GM21423 (cell line): ENCODE results near the gene STH.

Source experiments
- ATAC-seq: cut with Tn5 transposase; IDR thresholded peaks from one replicate; pipeline ENCODE4 v1.9.1; 2021; ENCODE audit warnings: mild to moderate bottlenecking, moderate library complexity; ENCODE audit not compliant: unreplicated experiment

The STH gene

GRCh38 chr17:45983614-45984310 lies 15.3 kb upstream of the STH start:
- no peak for ATAC-seq

DNA sequence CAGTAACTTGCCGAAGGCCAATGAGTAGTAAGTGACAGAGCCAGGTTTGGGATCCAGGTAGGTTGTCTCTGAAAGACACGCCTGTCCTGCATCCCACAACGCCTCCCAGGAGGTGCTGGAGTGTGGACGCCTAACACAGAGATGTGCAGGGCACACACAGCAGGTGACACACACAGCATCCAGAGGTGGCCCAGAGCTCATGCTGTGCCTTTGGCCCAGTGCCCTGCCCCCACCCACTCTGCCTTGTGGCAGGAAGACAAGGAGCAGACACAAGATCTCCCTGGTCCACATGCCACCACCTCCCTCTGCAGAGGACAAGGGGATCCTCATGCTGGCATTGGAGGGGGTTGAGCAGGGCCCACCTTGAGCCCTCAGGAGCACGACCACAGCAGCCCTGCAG lies 14.7 kb upstream of the STH start:
- ATAC-seq: no peak

DNA sequence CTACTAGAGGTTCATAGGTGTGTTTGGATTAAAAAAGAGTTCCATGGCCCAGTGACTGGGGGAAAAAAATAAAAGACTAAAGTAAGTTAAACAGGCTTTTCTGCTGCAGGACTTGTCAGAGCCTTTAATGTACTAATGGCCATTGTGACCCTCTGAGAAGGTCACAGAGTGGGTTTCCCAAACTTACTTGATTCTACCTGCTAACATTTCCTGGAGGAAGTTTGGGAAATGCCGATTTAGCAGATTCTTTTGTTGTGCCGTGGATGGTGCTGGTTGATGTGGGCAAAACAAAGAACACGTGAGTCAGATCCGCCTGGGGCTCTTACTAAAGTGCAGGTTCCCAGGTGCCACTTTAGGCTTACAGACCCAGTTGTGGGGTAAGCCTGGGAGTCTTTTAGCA lies 13.6 kb upstream of the STH start:
- ATAC-seq: no peak

DNA sequence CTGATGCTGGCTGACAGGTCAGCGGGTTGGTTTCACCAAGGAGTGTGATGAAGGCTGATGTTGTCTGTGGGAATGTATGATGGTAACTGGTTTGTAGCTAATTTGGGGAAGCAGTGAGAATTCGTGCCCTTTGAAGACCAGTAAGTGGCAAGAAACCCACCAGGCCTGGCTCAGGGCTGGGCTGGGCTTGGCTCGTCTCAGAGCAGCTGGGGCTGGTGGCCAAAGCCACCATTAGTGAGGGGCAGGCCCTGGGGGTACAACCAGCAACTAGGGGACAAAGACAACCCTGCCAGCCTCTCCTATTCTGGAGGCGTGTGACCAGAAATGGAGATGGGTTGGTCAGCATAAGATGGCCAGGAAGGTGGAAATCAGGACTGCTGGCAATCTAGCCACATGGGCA lies 13.0 kb upstream of the STH start:
- ATAC-seq: no peak

DNA sequence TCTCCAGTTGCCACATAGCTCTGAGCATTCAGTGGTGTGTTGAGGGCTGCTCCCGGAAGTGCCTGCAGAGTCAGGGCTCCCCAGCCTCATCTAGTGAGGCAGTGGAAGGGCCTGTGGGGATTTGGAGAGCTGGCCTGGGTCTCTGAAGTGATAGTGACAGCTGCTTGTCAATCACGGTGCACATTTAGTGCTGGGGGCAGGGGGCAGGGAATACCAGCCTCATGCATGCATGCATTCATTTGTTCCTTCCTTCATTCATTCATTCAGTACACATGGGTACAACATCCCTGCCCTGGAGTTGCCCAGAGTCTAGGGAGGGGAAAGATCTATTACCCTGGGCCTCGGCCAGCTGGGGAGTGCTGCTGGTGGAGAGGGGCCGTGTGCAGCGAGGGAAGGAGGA lies 11.3 kb upstream of the STH start:
- ATAC-seq: no peak

- ATAC-seq: no peak
Observed at GRCh38 chr17:45989759-45990158, 9.3 kb upstream of the STH start.

DNA sequence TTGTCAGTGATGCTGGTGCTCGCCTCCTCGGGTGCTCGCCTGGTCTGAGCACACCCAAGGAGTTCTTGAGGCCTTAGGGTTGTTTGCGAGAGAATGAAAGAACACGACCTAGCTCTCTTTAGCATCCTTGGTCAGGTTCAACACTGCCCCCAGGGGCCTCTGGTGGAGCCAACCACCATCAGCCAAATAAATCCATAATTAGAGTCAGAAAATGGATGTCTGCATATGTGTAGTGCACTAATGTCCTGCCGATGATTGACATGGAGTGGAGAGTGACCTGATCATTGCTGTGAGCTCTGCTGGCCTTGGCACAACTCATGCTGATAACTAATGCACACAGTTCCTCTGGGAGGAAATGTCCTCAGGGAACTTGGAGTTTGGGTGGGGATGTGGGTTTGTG lies 8.2 kb upstream of the STH start:
- ATAC-seq: no peak

DNA sequence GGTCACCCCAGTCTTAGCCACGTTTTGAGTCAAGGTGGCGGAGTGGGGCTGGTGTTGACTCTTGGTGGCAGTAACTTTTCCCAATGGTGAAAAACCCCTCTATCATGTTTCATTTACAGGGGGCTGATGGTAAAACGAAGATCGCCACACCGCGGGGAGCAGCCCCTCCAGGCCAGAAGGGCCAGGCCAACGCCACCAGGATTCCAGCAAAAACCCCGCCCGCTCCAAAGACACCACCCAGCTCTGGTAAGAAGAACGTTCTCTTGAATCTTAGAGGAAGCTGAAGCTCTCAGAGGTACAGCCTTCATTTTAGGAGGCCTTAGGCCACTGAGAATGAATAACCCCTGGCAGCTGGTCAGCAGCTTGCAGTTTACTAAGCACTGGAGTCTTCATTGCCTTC lies 7.7 kb upstream of the STH start:
- ATAC-seq: no peak

GRCh38 chr17:45992175-45992574 lies 6.9 kb upstream of the STH start:
- no peak for ATAC-seq

- no peak for ATAC-seq
Observed at GRCh38 chr17:45992904-45993303, 6.1 kb upstream of the STH start.

DNA sequence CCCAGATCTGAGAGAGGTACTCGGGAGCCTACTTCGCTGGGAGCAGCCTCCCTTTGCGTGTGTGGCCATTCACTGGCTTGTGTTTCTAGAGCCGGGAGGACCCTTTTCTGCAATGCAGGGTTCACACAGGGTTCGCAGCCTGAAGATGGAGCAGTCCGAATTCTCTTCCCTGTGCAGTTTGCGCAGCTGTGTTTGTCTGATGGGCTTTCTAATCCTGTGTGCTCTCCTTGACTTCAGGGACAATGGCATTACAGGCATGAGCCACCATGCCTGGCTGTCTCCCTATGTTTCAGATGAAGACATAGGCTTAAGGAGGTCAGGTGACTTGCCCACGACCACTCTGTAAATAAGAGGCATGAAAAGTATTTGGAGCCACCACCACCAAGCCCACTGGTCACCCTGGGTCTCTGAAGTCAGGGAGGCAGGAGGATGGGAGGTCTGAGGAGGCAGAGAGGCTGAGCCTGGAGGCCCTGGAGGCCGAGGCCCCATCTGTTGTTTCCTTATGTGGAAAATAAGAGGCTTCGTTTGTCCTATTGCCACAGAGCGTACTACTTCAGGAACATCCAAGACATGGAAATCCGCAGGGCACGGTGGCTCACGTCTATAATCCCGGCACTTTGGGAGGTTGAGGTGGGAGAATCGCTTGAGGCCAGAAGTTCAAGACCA lies 5.0 kb upstream of the STH start:
- ATAC-seq: no peak

DNA sequence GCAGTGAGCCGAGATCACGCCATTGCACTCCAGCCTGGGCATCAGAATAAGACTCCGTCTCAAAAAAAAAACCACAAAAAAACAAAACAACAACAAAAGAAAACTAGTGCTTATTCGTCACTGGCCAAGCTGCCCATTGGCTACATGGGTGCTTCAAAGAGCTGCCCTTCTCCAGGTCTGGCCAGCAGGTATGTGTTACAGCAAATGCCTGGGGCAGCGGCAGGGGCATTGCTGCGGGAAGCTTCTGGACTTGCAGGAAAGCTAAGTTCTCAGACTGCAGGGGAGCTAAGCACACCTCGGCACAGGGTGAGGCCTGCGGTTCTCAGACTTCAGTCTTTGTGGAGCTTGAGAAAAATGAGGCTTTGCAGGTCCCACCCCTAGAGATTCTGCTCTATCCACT lies 4.1 kb upstream of the STH start:
- no peak for ATAC-seq

DNA sequence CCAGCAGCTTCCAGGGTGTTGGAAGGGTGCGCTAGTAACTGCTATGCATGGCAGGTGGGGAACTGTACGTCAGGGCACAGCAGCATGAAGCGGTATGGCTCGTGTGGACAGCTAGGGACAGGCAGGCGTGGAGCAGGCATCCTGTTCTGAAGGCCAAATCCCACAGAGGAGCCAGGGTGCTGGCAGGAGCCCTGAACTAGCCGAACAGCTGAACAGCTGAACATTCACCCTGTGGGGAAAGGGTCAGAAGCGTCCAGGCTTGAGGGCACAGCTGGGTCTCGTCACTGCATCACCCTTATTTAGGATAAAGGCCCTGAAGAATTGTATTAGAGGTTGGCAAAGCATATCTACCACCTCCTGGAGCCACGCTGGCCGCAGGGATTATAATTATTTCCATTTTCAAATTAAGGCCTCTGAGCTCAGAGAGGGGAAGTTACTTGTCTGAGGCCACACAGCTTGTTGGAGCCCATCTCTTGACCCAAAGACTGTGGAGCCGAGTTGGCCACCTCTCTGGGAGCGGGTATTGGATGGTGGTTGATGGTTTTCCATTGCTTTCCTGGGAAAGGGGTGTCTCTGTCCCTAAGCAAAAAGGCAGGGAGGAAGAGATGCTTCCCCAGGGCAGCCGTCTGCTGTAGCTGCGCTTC lies 3.3 kb upstream of the STH start:
- ATAC-seq: no peak

DNA sequence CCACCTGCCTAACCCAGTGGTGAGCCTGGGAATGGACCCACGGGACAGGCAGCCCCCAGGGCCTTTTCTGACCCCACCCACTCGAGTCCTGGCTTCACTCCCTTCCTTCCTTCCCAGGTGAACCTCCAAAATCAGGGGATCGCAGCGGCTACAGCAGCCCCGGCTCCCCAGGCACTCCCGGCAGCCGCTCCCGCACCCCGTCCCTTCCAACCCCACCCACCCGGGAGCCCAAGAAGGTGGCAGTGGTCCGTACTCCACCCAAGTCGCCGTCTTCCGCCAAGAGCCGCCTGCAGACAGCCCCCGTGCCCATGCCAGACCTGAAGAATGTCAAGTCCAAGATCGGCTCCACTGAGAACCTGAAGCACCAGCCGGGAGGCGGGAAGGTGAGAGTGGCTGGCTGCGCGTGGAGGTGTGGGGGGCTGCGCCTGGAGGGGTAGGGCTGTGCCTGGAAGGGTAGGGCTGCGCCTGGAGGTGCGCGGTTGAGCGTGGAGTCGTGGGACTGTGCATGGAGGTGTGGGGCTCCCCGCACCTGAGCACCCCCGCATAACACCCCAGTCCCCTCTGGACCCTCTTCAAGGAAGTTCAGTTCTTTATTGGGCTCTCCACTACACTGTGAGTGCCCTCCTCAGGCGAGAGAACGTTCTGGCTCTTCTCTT lies 2.6 kb upstream of the STH start:
- ATAC-seq: no peak

DNA sequence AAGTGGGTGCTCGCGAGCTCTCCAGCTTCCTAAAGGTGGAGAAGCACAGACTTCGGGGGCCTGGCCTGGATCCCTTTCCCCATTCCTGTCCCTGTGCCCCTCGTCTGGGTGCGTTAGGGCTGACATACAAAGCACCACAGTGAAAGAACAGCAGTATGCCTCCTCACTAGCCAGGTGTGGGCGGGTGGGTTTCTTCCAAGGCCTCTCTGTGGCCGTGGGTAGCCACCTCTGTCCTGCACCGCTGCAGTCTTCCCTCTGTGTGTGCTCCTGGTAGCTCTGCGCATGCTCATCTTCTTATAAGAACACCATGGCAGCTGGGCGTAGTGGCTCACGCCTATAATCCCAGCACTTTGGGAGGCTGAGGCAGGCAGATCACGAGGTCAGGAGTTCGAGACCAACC lies 1.9 kb upstream of the STH start:
- ATAC-seq: no peak

DNA sequence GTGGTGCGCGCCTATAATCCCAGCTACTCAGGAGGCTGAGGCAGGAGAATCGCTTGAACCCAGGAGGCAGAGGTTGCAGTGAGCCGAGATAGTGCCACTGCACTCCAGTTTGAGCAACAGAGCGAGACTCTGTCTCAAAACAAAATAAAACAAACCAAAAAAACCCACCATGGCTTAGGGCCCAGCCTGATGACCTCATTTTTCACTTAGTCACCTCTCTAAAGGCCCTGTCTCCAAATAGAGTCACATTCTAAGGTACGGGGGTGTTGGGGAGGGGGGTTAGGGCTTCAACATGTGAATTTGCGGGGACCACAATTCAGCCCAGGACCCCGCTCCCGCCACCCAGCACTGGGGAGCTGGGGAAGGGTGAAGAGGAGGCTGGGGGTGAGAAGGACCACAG lies 1.4 kb upstream of the STH start:
- ATAC-seq: no peak

GRCh38 chr17:45999900-46000290 lies 845 bp downstream of the STH start:
- no peak for ATAC-seq

- ATAC-seq: no peak
Observed at GRCh38 chr17:46000292-46000691, 1.2 kb downstream of the STH start.

DNA sequence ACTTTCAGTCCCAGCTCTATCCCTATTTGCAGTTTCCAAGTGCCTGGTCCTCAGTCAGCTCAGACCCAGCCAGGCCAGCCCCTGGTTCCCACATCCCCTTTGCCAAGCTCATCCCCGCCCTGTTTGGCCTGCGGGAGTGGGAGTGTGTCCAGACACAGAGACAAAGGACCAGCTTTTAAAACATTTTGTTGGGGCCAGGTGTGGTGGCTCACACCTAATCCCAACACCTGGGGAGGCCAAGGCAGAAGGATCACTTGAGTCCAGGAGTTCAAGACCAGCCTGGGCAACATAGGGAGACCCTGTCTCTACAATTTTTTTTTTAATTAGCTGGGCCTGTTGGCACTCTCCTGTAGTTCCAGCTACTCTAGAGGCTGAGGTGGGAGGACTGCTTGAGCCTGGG lies 1.7 kb downstream of the STH start:
- no peak for ATAC-seq

DNA sequence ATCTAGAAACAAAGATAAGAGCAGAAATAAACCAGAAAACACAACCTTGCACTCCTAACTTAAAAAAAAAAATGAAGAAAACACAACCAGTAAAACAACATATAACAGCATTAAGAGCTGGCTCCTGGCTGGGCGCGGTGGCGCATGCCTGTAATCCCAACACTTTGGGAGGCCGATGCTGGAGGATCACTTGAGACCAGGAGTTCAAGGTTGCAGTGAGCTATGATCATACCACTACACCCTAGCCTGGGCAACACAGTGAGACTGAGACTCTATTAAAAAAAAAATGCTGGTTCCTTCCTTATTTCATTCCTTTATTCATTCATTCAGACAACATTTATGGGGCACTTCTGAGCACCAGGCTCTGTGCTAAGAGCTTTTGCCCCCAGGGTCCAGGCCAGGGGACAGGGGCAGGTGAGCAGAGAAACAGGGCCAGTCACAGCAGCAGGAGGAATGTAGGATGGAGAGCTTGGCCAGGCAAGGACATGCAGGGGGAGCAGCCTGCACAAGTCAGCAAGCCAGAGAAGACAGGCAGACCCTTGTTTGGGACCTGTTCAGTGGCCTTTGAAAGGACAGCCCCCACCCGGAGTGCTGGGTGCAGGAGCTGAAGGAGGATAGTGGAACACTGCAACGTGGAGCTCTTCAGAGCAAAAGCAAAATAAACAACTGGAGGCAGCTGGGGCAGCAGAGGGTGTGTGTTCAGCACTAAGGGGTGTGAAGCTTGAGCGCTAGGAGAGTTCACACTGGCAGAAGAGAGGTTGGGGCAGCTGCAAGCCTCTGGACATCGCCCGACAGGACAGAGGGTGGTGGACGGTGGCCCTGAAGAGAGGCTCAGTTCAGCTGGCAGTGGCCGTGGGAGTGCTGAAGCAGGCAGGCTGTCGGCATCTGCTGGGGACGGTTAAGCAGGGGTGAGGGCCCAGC lies 2.6 kb downstream of the STH start:
- ATAC-seq: no peak
